A673 (cell line): Measurements from ENCODE around the gene IFT172. TPM values are rescaled to one million over a fixed set of nuclear protein-coding genes. Genes with fewer than 3 reads are reported as not detected.

Experiments used
- BruUV-seq: library from RNA; stranded (reverse); fragments of 400-500 nt; replicated peaks from 2 replicates; lab custom pipeline; 2021; lab: Mats Ljungman, UMichigan
- CTCF ChIA-PET: fragments of 300-600 bp; sonication (Branson Sonifier 250); formaldehyde crosslinking; loops from one replicate; lab custom pipeline; 2022; ENCODE audit warnings: antibody characterized with exemption; lab: Charles Lee
- POLR2A ChIA-PET: fragments of 300-600 bp; sonication (Branson Sonifier 250); formaldehyde crosslinking; loops from one replicate; lab custom pipeline; 2022; ENCODE audit warnings: antibody characterized with exemption; ENCODE audit not compliant: low non-redundant PET; lab: Charles Lee
- DNase-seq: peaks from one replicate; pipeline ENCODE4 v3.0.0-alpha.2; 2015; ENCODE audit warnings: low spot score
- H3K27ac ChIP-seq: fragments of 200-600 bp; sonication (generic); 2 replicates; pipeline ENCODE4 v1.5.1; 2016; ENCODE audit warnings: mixed run types, low read depth, mild to moderate bottlenecking, mixed read lengths, antibody characterized with exemption, low read length; ENCODE audit not compliant: poor library complexity, severe bottlenecking
- H3K27me3 ChIP-seq: fragments of 200-600 bp; sonication (generic); replicated peaks from 2 replicates; pipeline ENCODE4 v1.6.1; 2017; ENCODE audit warnings: mixed run types, low read depth, mild to moderate bottlenecking, mixed read lengths, antibody characterized with exemption, low read length; ENCODE audit not compliant: insufficient read depth, poor library complexity
- H3K36me3 ChIP-seq: fragments of 200-600 bp; sonication (generic); 2 replicates; pipeline ENCODE4 v1.6.1; 2016; ENCODE audit warnings: mixed run types, mild to moderate bottlenecking, mixed read lengths, antibody characterized with exemption, low read length; ENCODE audit not compliant: insufficient read depth, poor library complexity, severe bottlenecking
- H3K4me1 ChIP-seq: fragments of 200-600 bp; sonication (generic); 2 replicates; pipeline ENCODE4 v1.6.1; 2017; ENCODE audit warnings: mixed run types, mild to moderate bottlenecking, mixed read lengths, antibody characterized with exemption, low read length; ENCODE audit not compliant: insufficient read depth, poor library complexity, severe bottlenecking
- H3K4me3 ChIP-seq: fragments of 200-600 bp; sonication (generic); 2 replicates; pipeline ENCODE4 v1.5.1; 2016; ENCODE audit warnings: low read depth, mixed run types, mild to moderate bottlenecking, mixed read lengths, low read length; ENCODE audit not compliant: poor library complexity, severe bottlenecking
- H3K9me3 ChIP-seq: fragments of 200-600 bp; sonication (generic); 2 replicates; pipeline ENCODE4 v1.6.1; 2016; ENCODE audit warnings: mixed run types, low read depth, mild to moderate bottlenecking, mixed read lengths, antibody characterized with exemption, low read length; ENCODE audit not compliant: poor library complexity, severe bottlenecking
- EZH2 ChIP-seq: fragments of 200-600 bp; sonication (generic); IDR thresholded peaks from 2 replicates; pipeline ENCODE4 v1.6.1; 2017; ENCODE audit warnings: borderline replicate concordance, low read depth, mild to moderate bottlenecking, mixed read lengths, antibody characterized with exemption, low read length; ENCODE audit not compliant: poor library complexity, severe bottlenecking
- intact Hi-C: fragments of 100-400 bp; cut with micrococcal nuclease; formaldehyde crosslinking; loops from one replicate; pipeline ENCODE4 v1.10.0; 2022; ENCODE audit not compliant: unreplicated experiment
- total RNA-seq: library from RNA; stranded (reverse); gene quantifications from 2 replicates; pipeline ENCODE4 v1.2.3, GENCODE V29; 2021
- TF ChIP-seq, protein P1 (sequence below): fragments of 300-800, 200-600 bp; sonication (generic); conservative IDR thresholded peaks from 2 replicates; pipeline ENCODE4 v1.5.1; 2017; ENCODE audit warnings: low read depth, mild to moderate bottlenecking, antibody characterized with exemption, low read length, moderate library complexity, mixed read lengths

The IFT172 gene
- total RNA-seq, 1 experiment from 2014 or later = 42.2 TPM

DNA sequence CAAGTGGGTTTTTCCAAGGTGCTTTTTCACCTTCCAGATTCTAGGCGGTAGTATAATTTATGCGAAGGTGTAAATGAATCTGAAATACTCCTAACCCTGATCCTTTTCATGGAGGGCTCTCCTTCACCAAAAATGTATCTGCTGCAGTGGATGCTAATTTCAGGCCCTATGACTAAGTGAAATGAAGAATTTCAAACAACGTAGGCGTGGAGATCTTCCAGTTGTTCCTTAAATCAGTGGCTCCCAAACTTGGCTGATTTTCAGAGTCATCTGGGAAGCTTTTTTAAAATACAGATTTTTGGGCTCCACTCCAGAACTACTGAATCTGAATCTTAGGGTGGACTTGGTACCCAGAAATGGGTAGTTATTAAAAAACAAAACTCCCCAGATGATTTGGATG is 12.6 kb upstream of the IFT172 start:
- Histone ChIP-seq H3K36me3 (no peaks in the 10 kb centered on the region), H3K9me3 (no peaks in the 10 kb centered on the region), H3K4me3 (no peak overlapping the region), H3K4me1 (no peaks in the 10 kb centered on the region), H3K27ac (no peak overlapping the region), H3K27me3 (peaks cover 14% of the 10 kb centered on the region)
- DNase-seq = no peak
- TF ChIP-seq, protein P1, sequence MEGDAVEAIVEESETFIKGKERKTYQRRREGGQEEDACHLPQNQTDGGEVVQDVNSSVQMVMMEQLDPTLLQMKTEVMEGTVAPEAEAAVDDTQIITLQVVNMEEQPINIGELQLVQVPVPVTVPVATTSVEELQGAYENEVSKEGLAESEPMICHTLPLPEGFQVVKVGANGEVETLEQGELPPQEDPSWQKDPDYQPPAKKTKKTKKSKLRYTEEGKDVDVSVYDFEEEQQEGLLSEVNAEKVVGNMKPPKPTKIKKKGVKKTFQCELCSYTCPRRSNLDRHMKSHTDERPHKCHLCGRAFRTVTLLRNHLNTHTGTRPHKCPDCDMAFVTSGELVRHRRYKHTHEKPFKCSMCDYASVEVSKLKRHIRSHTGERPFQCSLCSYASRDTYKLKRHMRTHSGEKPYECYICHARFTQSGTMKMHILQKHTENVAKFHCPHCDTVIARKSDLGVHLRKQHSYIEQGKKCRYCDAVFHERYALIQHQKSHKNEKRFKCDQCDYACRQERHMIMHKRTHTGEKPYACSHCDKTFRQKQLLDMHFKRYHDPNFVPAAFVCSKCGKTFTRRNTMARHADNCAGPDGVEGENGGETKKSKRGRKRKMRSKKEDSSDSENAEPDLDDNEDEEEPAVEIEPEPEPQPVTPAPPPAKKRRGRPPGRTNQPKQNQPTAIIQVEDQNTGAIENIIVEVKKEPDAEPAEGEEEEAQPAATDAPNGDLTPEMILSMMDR = no peak
- no peak for TF ChIP-seq EZH2
- intact Hi-C loops = no loop called here
- BruUV-seq = no TSS peak
- CTCF ChIA-PET = no interaction called here
- POLR2A ChIA-PET = no interaction called here

- Histone ChIP-seq H3K27ac (no peak overlapping the region), H3K36me3 (no peaks in the 10 kb centered on the region), H3K27me3 (peaks cover 25% of the 10 kb centered on the region), H3K4me3 (no peak overlapping the region), H3K4me1 (no peaks in the 10 kb centered on the region), H3K9me3 (no peaks in the 10 kb centered on the region)
- no TSS peak for BruUV-seq
- no peak for DNase-seq
- TF ChIP-seq, protein P1 = no peak
- TF ChIP-seq EZH2 = no peak
- intact Hi-C loops = no loop called here
- ChIA-PET POLR2A (no interaction called here), CTCF (no interaction called here)
Measured at GRCh38 chr2:27501042-27501441, 11.5 kb upstream of the IFT172 start.

DNA sequence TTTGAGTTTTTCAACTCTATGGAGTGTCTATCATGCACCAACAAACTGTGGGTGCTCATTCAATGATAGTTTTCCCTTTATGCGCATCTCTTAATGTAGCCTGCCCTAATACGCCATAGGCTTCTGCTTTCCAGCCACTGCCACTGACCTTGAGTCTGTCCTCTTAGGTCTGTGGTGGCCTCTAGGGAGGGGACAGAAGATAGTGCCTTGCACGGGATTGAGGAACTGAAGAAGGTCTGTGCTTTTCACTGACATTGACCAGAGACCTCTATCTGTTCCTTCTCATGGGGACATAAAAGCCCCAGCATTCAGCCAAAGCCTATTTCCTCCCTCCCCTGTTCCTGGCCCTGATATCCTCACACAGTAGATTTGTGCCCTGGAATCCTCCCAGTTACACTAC is 9.4 kb upstream of the IFT172 start:
- Histone ChIP-seq H3K27ac (no peak overlapping the region), H3K9me3 (no peaks in the 10 kb centered on the region), H3K36me3 (no peaks in the 10 kb centered on the region), H3K27me3 (peaks cover 35% of the 10 kb centered on the region), H3K4me1 (no peaks in the 10 kb centered on the region), H3K4me3 (no peak overlapping the region)
- CTCF ChIA-PET = no interaction called here
- DNase-seq = no peak
- no TSS peak for BruUV-seq
- POLR2A ChIA-PET = no interaction called here
- TF ChIP-seq EZH2 = no peak
- TF ChIP-seq, protein P1 = no peak
- intact Hi-C loops = no loop called here
